ENCODE measurements around the gene C10orf62.

Gene C10orf62

DNA sequence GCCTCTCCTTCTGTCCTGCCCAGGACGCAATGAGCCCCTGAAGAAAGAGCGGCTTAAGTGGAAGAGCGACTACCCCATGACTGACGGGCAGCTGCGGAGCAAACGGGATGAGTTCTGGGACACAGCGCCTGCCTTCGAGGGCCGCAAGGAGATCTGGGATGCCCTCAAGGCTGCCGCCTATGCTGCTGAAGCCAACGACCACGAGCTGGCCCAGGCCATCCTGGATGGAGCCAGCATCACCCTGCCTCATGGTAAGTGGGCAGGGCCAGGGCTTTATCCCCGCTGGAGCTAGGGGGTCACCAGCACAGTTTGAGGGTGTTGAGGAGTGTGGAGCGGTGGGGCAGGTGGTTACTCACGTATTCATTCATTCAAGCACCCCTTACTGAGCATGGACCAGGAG is 21.6 kb upstream of the C10orf62 start:
- H3K9ac ChIP-seq (ENCODE audit: low read length) = no peak overlapping the region
- no peak overlapping the region for H3K27ac ChIP-seq (ENCODE audit: low read length)
- no peaks in the 10 kb centered on the region for H3K27me3 ChIP-seq (replicated peaks; ENCODE audit: insufficient read depth, low read length)
- no peaks in the 10 kb centered on the region for H3F3A ChIP-seq (ENCODE audit: insufficient read depth, low read length)
- no peaks in the 10 kb centered on the region for H3K4me1 ChIP-seq (ENCODE audit: low read length)
- no peak for DNase-seq
- H3K4me3 ChIP-seq (ENCODE audit: low read length) = no peak overlapping the region
- H3K9me3 ChIP-seq (replicated peaks; ENCODE audit: insufficient read depth, low read length) = no peaks in the 10 kb centered on the region
- H2AFZ ChIP-seq (ENCODE audit: low read length) = no peak overlapping the region
- H3K9me2 ChIP-seq (replicated peaks; ENCODE audit: insufficient read depth, low read length) = no peaks in the 10 kb centered on the region
- H3K79me2 ChIP-seq (ENCODE audit: low read length) = no peaks in the 10 kb centered on the region
- no peaks in the 10 kb centered on the region for H4K20me1 ChIP-seq (ENCODE audit: insufficient read depth, low read length)
- no peak overlapping the region for H3K4me2 ChIP-seq (ENCODE audit: low read depth, low read length)
- H3K36me3 ChIP-seq (replicated peaks; ENCODE audit: insufficient read depth, low read length) = no peaks in the 10 kb centered on the region
- TF ChIP-seq, protein P1, sequence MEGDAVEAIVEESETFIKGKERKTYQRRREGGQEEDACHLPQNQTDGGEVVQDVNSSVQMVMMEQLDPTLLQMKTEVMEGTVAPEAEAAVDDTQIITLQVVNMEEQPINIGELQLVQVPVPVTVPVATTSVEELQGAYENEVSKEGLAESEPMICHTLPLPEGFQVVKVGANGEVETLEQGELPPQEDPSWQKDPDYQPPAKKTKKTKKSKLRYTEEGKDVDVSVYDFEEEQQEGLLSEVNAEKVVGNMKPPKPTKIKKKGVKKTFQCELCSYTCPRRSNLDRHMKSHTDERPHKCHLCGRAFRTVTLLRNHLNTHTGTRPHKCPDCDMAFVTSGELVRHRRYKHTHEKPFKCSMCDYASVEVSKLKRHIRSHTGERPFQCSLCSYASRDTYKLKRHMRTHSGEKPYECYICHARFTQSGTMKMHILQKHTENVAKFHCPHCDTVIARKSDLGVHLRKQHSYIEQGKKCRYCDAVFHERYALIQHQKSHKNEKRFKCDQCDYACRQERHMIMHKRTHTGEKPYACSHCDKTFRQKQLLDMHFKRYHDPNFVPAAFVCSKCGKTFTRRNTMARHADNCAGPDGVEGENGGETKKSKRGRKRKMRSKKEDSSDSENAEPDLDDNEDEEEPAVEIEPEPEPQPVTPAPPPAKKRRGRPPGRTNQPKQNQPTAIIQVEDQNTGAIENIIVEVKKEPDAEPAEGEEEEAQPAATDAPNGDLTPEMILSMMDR (IDR thresholded peaks at IDR 0.05; ENCODE audit: low read length) = no peak
- TF ChIP-seq EZH2phosphoT487 (IDR thresholded peaks at IDR 0.05; ENCODE audit: low read length) = no peak
- TF ChIP-seq EZH2 (optimal IDR thresholded peaks at IDR 0.05; ENCODE audit: low read depth, low read length) = no peak

DNA sequence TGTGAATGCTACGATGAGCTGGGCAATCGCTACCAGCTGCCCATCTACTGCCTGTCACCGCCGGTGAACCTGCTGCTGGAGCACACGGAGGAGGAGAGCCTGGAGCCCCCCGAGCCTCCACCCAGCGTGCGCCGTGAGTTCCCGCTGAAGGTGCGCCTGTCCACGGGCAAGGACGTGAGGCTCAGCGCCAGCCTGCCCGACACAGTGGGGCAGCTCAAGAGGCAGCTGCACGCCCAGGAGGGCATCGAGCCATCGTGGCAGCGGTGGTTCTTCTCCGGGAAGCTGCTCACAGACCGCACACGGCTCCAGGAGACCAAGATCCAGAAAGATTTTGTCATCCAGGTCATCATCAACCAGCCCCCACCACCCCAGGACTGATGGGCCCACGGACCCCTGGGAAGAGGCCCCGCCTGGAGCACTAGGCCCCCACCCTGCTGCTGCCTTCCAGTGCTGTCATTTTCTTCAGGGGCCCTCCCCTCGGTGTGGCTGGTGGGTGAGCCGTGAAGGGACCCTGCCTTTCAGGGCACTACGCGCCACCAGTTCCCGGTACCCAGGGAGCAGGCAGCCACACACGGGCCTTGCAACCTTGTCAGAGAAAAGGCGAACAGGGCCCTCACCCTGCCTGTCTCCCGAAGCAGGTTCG is 19.3 kb upstream of the C10orf62 start:
- no peak overlapping the region for H3K4me2 ChIP-seq (ENCODE audit: low read depth, low read length)
- no peaks in the 10 kb centered on the region for H3F3A ChIP-seq (ENCODE audit: insufficient read depth, low read length)
- no peaks in the 10 kb centered on the region for H3K9me3 ChIP-seq (replicated peaks; ENCODE audit: insufficient read depth, low read length)
- H3K4me1 ChIP-seq (ENCODE audit: low read length) = no peaks in the 10 kb centered on the region
- no peak overlapping the region for H2AFZ ChIP-seq (ENCODE audit: low read length)
- H4K20me1 ChIP-seq (ENCODE audit: insufficient read depth, low read length) = no peaks in the 10 kb centered on the region
- TF ChIP-seq EZH2phosphoT487 (IDR thresholded peaks at IDR 0.05; ENCODE audit: low read length) = no peak
- TF ChIP-seq, protein P1 (IDR thresholded peaks at IDR 0.05; ENCODE audit: low read length) = no peak
- TF ChIP-seq EZH2 (optimal IDR thresholded peaks at IDR 0.05; ENCODE audit: low read depth, low read length) = no peak
- H3K4me3 ChIP-seq (ENCODE audit: low read length) = no peak overlapping the region
- H3K9me2 ChIP-seq (replicated peaks; ENCODE audit: insufficient read depth, low read length) = no peaks in the 10 kb centered on the region
- no peak overlapping the region for H3K27ac ChIP-seq (ENCODE audit: low read length)
- no peak for DNase-seq
- H3K79me2 ChIP-seq (ENCODE audit: low read length) = no peaks in the 10 kb centered on the region
- H3K27me3 ChIP-seq (replicated peaks; ENCODE audit: insufficient read depth, low read length) = no peaks in the 10 kb centered on the region
- H3K36me3 ChIP-seq (replicated peaks; ENCODE audit: insufficient read depth, low read length) = no peaks in the 10 kb centered on the region
- no peak overlapping the region for H3K9ac ChIP-seq (ENCODE audit: low read length)

DNA sequence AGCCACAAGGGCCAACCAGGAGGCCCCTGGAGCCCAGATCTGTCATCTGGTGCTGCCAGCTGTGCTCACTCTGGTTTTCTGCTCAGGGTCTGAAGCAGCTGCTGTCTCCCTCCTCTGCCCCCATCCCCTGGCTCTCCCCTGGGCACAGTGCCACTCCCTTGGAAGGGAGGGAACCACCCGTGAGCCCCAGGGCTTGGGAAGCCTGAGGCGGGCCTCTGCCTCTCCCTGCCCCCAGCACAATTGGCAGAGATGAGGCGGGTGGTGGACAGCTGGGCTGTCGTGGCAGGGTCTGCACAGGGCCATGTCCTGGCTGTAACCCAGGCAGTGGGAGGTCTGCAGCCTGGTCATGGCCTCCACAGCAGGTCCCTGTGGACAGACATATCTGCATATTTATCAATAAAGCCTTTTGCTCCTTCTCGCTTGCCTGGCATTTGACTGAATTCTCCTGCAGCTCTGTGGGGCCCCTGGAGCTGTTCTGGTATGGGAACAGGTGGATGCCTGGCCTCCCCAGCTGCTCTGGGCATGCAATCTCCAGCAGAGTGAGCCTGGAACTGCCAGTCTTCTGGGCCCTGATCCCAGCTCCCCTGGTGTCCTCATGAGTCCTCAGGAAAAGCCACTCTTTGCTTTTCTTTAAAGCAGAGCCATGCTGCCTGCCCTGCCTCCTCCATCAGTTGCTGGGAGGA is 18.6 kb upstream of the C10orf62 start:
- Histone ChIP-seq H3K36me3 (replicated peaks; ENCODE audit: insufficient read depth, low read length) (no peaks in the 10 kb centered on the region), H4K20me1 (ENCODE audit: insufficient read depth, low read length) (no peaks in the 10 kb centered on the region), H3K9me2 (replicated peaks; ENCODE audit: insufficient read depth, low read length) (no peaks in the 10 kb centered on the region), H3K27me3 (replicated peaks; ENCODE audit: insufficient read depth, low read length) (no peaks in the 10 kb centered on the region), H3K4me3 (ENCODE audit: low read length) (no peak overlapping the region), H2AFZ (ENCODE audit: low read length) (no peak overlapping the region), H3K4me1 (ENCODE audit: low read length) (no peaks in the 10 kb centered on the region), H3K9me3 (replicated peaks; ENCODE audit: insufficient read depth, low read length) (no peaks in the 10 kb centered on the region), H3K79me2 (ENCODE audit: low read length) (no peaks in the 10 kb centered on the region), H3K4me2 (ENCODE audit: low read depth, low read length) (no peak overlapping the region), H3K27ac (ENCODE audit: low read length) (no peak overlapping the region), H3K9ac (ENCODE audit: low read length) (no peak overlapping the region), H3F3A (ENCODE audit: insufficient read depth, low read length) (no peaks in the 10 kb centered on the region)
- DNase-seq = no peak
- no peak for TF ChIP-seq EZH2phosphoT487 (IDR thresholded peaks at IDR 0.05; ENCODE audit: low read length)
- TF ChIP-seq EZH2 (optimal IDR thresholded peaks at IDR 0.05; ENCODE audit: low read depth, low read length) = no peak
- TF ChIP-seq, protein P1 (IDR thresholded peaks at IDR 0.05; ENCODE audit: low read length) = no peak

Measured in MM.1S (cell line).